Endothelial cell of umbilical vein (primary cell): ENCODE data around the gene SPTBN5. TPM values are rescaled to one million over a fixed set of nuclear protein-coding genes. Genes with fewer than 3 reads are reported as not detected.

Experiments used
- BruUV-seq: library from RNA; stranded (reverse); fragments of 400-500 nt; replicated peaks from 2 replicates; lab custom pipeline; 2021; lab: Mats Ljungman, UMichigan
- CTCF ChIA-PET: fragments of 300-600, 350-600 bp; sonication (Branson Sonifier 250); formaldehyde crosslinking; loops from one replicate; lab custom pipeline; 2021; ENCODE audit warnings: antibody characterized with exemption, inconsistent platforms; lab: Charles Lee
- POLR2A ChIA-PET: fragments of 300-600, 350-600 bp; sonication (Branson Sonifier 250); formaldehyde crosslinking; loops from one replicate; lab custom pipeline; 2021; ENCODE audit warnings: antibody characterized with exemption, inconsistent platforms; lab: Charles Lee
- DNase-seq: peaks from one replicate; pipeline ENCODE4 v3.0.0-alpha.2; 2011; ENCODE audit warnings: low read depth, low spot score
- FAIRE-seq: peaks from 2 replicates; lab custom pipeline; 2011; peaks lifted over from hg19 to GRCh38; lab: Jason Lieb, UNC
- H2AFZ ChIP-seq: 2 replicates; pipeline ENCODE4 v1.6.0; 2012; ENCODE audit warnings: low read depth, low read length, control low read depth, inconsistent platforms
- H3K27ac ChIP-seq: 2 replicates; pipeline ENCODE4 v1.5.1; 2011; ENCODE audit warnings: low read depth, mild to moderate bottlenecking, control low read depth, low read length, moderate library complexity; ENCODE audit not compliant: insufficient read depth
- H3K27me3 ChIP-seq, 2 experiments: 2 replicates each; pipeline versions ENCODE4 v1.6.0 to v1.6.1; 2011; ENCODE audit warnings: low read length in 2 of 2, mixed read lengths in 1 of 2; ENCODE audit not compliant: control insufficient read depth in 2 of 2, insufficient read depth in 2 of 2
- H3K36me3 ChIP-seq, 2 experiments: 2 replicates in 1 of 2; 3 replicates in 1 of 2; pipeline ENCODE4 v1.5.1; 2011; ENCODE audit warnings: low read length in 2 of 2, mild to moderate bottlenecking in 1 of 2, moderate library complexity in 1 of 2; ENCODE audit not compliant: control insufficient read depth in 2 of 2, insufficient read depth in 2 of 2; ENCODE audit errors: extremely low read depth in 1 of 2
- H3K4me1 ChIP-seq: 3 replicates; pipeline ENCODE4 v1.5.1; 2011; ENCODE audit warnings: mild to moderate bottlenecking, low read length; ENCODE audit not compliant: control insufficient read depth, insufficient read depth; ENCODE audit errors: extremely low read depth
- H3K4me2 ChIP-seq: 2 replicates; pipeline ENCODE4 v1.6.1; 2011; ENCODE audit warnings: low read length, control low read depth, mixed read lengths; ENCODE audit not compliant: insufficient read depth
- H3K4me3 ChIP-seq, 3 experiments: fragments of 200-600 bp in 1 of 3; sonication (generic), shearing (Covaris generic) in 1 of 3; replicated peaks in 1 of 3; 2 replicates each; pipeline ENCODE4 v1.5.1; 2011 to 2016; ENCODE audit warnings: control low read depth in 3 of 3, low read length in 3 of 3, mild to moderate bottlenecking in 2 of 3, inconsistent platforms in 1 of 3, low read depth in 1 of 3, moderate library complexity in 1 of 3; ENCODE audit not compliant: insufficient read depth in 1 of 3
- H3K79me2 ChIP-seq: 2 replicates; pipeline ENCODE4 v1.6.0; 2012; ENCODE audit warnings: low read length, inconsistent platforms; ENCODE audit not compliant: control insufficient read depth, insufficient read depth
- H3K9ac ChIP-seq: replicated peaks from 2 replicates; pipeline ENCODE3; 2011; ENCODE audit warnings: low read length, control low read depth; ENCODE audit not compliant: insufficient read depth; ENCODE audit errors: extremely low read depth
- H3K9me1 ChIP-seq: replicated peaks from 3 replicates; pipeline ENCODE4 v1.6.0; 2011; ENCODE audit warnings: mild to moderate bottlenecking, low read length; ENCODE audit not compliant: control insufficient read depth, insufficient read depth; ENCODE audit errors: extremely low read depth
- H3K9me3 ChIP-seq: replicated peaks from 2 replicates; pipeline ENCODE4 v1.5.1; 2012; ENCODE audit warnings: low read length, inconsistent platforms; ENCODE audit not compliant: control insufficient read depth, insufficient read depth
- H4K20me1 ChIP-seq: replicated peaks from 2 replicates; pipeline ENCODE3; 2011; ENCODE audit warnings: mild to moderate bottlenecking, low read length; ENCODE audit not compliant: control insufficient read depth, insufficient read depth; ENCODE audit errors: extremely low read depth
- EZH2 ChIP-seq: IDR thresholded peaks from 2 replicates; pipeline ENCODE4 v1.6.1; 2012; ENCODE audit warnings: borderline replicate concordance, low read depth, mild to moderate bottlenecking, moderate library complexity, low read length, inconsistent platforms; ENCODE audit not compliant: severe bottlenecking
- FOS ChIP-seq: IDR thresholded peaks from 2 replicates; pipeline ENCODE4 v1.6.1; 2011; ENCODE audit warnings: mild to moderate bottlenecking, low read length, moderate library complexity, borderline replicate concordance; ENCODE audit not compliant: insufficient read depth
- GATA2 ChIP-seq: IDR thresholded peaks from 2 replicates; pipeline ENCODE4 v1.7.0; 2011; ENCODE audit warnings: low read depth, mild to moderate bottlenecking, moderate library complexity, mixed read lengths, low read length; ENCODE audit not compliant: insufficient read length, insufficient read depth
- JUN ChIP-seq: IDR thresholded peaks from 2 replicates; pipeline ENCODE4 v1.6.1; 2011; ENCODE audit warnings: borderline replicate concordance, low read depth; ENCODE audit not compliant: insufficient read length, insufficient read depth
- MAX ChIP-seq: IDR thresholded peaks from 2 replicates; pipeline ENCODE4 v1.6.1; 2011; ENCODE audit not compliant: insufficient read depth, insufficient read length
- MYC ChIP-seq: IDR thresholded peaks from one replicate; pipeline ENCODE4 v1.6.1; 2011; ENCODE audit warnings: mild to moderate bottlenecking, low read depth, low read length
- POLR2A ChIP-seq: IDR thresholded peaks from 2 replicates; pipeline ENCODE4 v1.6.1; 2012; ENCODE audit warnings: low read depth, mild to moderate bottlenecking, control low read depth, low read length
- POLR2AphosphoS5 ChIP-seq: IDR thresholded peaks from 2 replicates; pipeline ENCODE4 v1.6.1; 2012; ENCODE audit warnings: low read depth, mild to moderate bottlenecking, control low read depth, low read length, moderate library complexity; ENCODE audit not compliant: insufficient read depth
- dilution Hi-C: fragments of 300-500 bp; cut with MboI; formaldehyde crosslinking; loops from one replicate; pipeline ENCODE4 v1.15.0; 2019; ENCODE audit warnings: low sequenced_read_pairs; ENCODE audit not compliant: extremely low pct_ligation_motif_present
- intact Hi-C: fragments of 100-400 bp; cut with micrococcal nuclease; formaldehyde crosslinking; loops from one replicate; pipeline ENCODE4 v1.10.0; 2022
- polyA plus RNA-seq, 4 experiments: library from polyadenylated mRNA; depleted of rRNA in 3 of 4; stranded (reverse) in 3 of 4; unstranded in 1 of 4; fragments of >200 nt; gene quantifications; 2 replicates each; pipeline versions ENCODE4 v1.2.1 to v1.2.3, GENCODE V29; 2011 to 2012; ENCODE audit warnings: missing spikeins in 1 of 4
- total RNA-seq: library from RNA; stranded (reverse); gene quantifications from 2 replicates; pipeline ENCODE4 v1.2.3, GENCODE V29; 2021
- TF ChIP-seq, protein P1 (sequence below), 2 donors: IDR thresholded peaks; 1 replicate in 1 of 2; 2 replicates in 1 of 2; pipeline ENCODE4 v1.5.1; 2011; ENCODE audit warnings: low read length in 2 of 2, mild to moderate bottlenecking in 2 of 2, moderate library complexity in 2 of 2, control low read depth in 1 of 2, inconsistent platforms in 1 of 2, low read depth in 1 of 2; ENCODE audit not compliant: insufficient read depth in 1 of 2; ENCODE audit errors: extremely low read depth in 1 of 2

Gene SPTBN5
- total and polyA plus RNA-seq, 2 donors (not counting 3 experiments of a cell fraction or from before 2014, with no cell fraction given), result 12.0 to 19.0 TPM

DNA sequence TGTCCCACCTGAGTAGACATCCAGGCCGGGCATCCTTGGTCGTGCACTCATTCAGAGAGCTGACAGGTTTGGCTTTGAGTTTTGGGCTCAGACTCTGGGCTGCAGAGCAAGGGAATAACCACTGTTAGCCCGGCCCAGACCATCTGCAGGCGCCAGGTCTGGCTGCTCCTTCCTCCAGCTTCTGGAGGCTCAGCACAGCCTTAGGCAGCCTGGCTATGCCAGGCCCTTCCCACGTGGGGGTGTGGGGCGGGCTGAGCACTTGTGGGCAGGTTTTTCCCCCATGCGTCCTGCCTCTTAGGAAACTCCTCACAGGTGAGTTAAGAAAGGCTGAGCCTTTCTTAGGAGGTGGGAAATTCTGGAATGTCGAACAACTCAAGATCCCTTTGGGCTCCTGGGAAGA, 44.0 kb downstream of the SPTBN5 start:
- H3K9me3 ChIP-seq, result no peaks in the 10 kb centered on the region
- H3K4me1 ChIP-seq, result no peaks in the 10 kb centered on the region
- peaks cover 6 to 47% of the 10 kb centered on the region in 2 experiments for H3K36me3 ChIP-seq
- intact Hi-C loops (no loop called here), dilution Hi-C loops (no loop called here)
- no peaks in the 10 kb centered on the region for H3K79me2 ChIP-seq
- DNase-seq (no peak), FAIRE-seq (no peak)
- POLR2A ChIA-PET, result no interaction called here
- no peaks in the 10 kb centered on the region for H4K20me1 ChIP-seq
- H3K4me3 ChIP-seq, result no peak overlapping the region
- no peak overlapping the region for H3K4me2 ChIP-seq
- no TSS peak for BruUV-seq
- H3K9ac ChIP-seq, result no peak overlapping the region
- TF ChIP-seq POLR2A, result no peak
- TF ChIP-seq MYC, result no peak
- TF ChIP-seq FOS, result no peak
- TF ChIP-seq, protein P1, sequence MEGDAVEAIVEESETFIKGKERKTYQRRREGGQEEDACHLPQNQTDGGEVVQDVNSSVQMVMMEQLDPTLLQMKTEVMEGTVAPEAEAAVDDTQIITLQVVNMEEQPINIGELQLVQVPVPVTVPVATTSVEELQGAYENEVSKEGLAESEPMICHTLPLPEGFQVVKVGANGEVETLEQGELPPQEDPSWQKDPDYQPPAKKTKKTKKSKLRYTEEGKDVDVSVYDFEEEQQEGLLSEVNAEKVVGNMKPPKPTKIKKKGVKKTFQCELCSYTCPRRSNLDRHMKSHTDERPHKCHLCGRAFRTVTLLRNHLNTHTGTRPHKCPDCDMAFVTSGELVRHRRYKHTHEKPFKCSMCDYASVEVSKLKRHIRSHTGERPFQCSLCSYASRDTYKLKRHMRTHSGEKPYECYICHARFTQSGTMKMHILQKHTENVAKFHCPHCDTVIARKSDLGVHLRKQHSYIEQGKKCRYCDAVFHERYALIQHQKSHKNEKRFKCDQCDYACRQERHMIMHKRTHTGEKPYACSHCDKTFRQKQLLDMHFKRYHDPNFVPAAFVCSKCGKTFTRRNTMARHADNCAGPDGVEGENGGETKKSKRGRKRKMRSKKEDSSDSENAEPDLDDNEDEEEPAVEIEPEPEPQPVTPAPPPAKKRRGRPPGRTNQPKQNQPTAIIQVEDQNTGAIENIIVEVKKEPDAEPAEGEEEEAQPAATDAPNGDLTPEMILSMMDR (IDR thresholded peaks at IDR 0.05; ENCODE audit: extremely low read depth in 1 of 2, insufficient read depth in 1 of 2, low read depth in 1 of 2, low read length in 2 of 2), result no peak
- no peak for TF ChIP-seq GATA2
- no peak for TF ChIP-seq MAX
- TF ChIP-seq EZH2, result no peak
- TF ChIP-seq JUN, result no peak
- no peak for TF ChIP-seq POLR2AphosphoS5
- no peaks in the 10 kb centered on the region for H3K9me1 ChIP-seq
- H3K27me3 ChIP-seq, result no peaks in the 10 kb centered on the region
- H3K27ac ChIP-seq, result no peak overlapping the region
- CTCF ChIA-PET, result no interaction called here
- no peak overlapping the region for H2AFZ ChIP-seq
